Measurements from ENCODE around the gene SRI.
"Not testable (repeated sequence)": the region's sequence is repeated elsewhere in the genome, so short reads cannot be mapped to it uniquely, and the experiment has no call there.

Gene SRI

GRCh38 chr7:88219781-88220747, at the start of gene SRI:
Gene SRI, minus strand, starts transcription at chr7:88220038. Its CDS starts 12 bp downstream, at chr7:88220026.
- DNase-seq (ENCODE audit: low read depth in 2 of 2), result peak; percentile 78 to 79

GRCh38 chr7:88269586-88269985, 49.7 kb upstream of the SRI start:
- no peak for DNase-seq (ENCODE audit: low read depth in 2 of 2)

- DNase-seq (ENCODE audit: low read depth in 2 of 2), result no peak
These were observed 49.0 kb upstream of the SRI start for GRCh38 chr7:88268858-88269257.

GRCh38 chr7:88268051-88268450, 48.2 kb upstream of the SRI start:
- DNase-seq (ENCODE audit: low read depth in 2 of 2), result no peak

GRCh38 chr7:88267421-88267820, 47.6 kb upstream of the SRI start:
- no peak for DNase-seq (ENCODE audit: low read depth in 2 of 2)

GRCh38 chr7:88264987-88265386, 45.1 kb upstream of the SRI start:
- not testable (repeated sequence) for DNase-seq (ENCODE audit: low read depth in 2 of 2)

- DNase-seq (ENCODE audit: low read depth in 2 of 2), result no peak
These were observed 42.7 kb upstream of the SRI start for GRCh38 chr7:88262562-88262961.

GRCh38 chr7:88260719-88261118, 40.9 kb upstream of the SRI start:
- no peak for DNase-seq (ENCODE audit: low read depth in 2 of 2)

GRCh38 chr7:88259656-88260380, 40.0 kb upstream of the SRI start:
- no peak for DNase-seq (ENCODE audit: low read depth in 2 of 2)

GRCh38 chr7:88258296-88258695, 38.5 kb upstream of the SRI start:
- DNase-seq (ENCODE audit: low read depth in 2 of 2), result not testable (repeated sequence)

GRCh38 chr7:88256906-88257305, 37.1 kb upstream of the SRI start:
- no peak for DNase-seq (ENCODE audit: low read depth in 2 of 2)

- no peak for DNase-seq (ENCODE audit: low read depth in 2 of 2)
These were observed 35.0 kb upstream of the SRI start for GRCh38 chr7:88254721-88255424.

- no peak for DNase-seq (ENCODE audit: low read depth in 2 of 2)
These were observed 33.8 kb upstream of the SRI start for GRCh38 chr7:88253640-88254039.

GRCh38 chr7:88244258-88244657, 24.4 kb upstream of the SRI start:
- no peak for DNase-seq (ENCODE audit: low read depth in 2 of 2)

- DNase-seq (ENCODE audit: low read depth in 2 of 2), result no peak
These were observed 23.6 kb upstream of the SRI start for GRCh38 chr7:88243345-88243909.

- DNase-seq (ENCODE audit: low read depth in 2 of 2), result no peak
These were observed 20.0 kb upstream of the SRI start for GRCh38 chr7:88239852-88240251.

- DNase-seq (ENCODE audit: low read depth in 2 of 2), result no peak
These were observed 14.0 kb upstream of the SRI start for GRCh38 chr7:88233828-88234227.

- no peak for DNase-seq (ENCODE audit: low read depth in 2 of 2)
These were observed 10.8 kb upstream of the SRI start for GRCh38 chr7:88230646-88231045.

GRCh38 chr7:88229302-88229995, 9.6 kb upstream of the SRI start:
- no peak for DNase-seq (ENCODE audit: low read depth in 2 of 2)

- no peak for DNase-seq (ENCODE audit: low read depth in 2 of 2)
These were observed 7.2 kb upstream of the SRI start for GRCh38 chr7:88226886-88227516.

GRCh38 chr7:88226201-88226600, 6.4 kb upstream of the SRI start:
- no peak for DNase-seq (ENCODE audit: low read depth in 2 of 2)

All from stimulated activated CD4-positive, alpha-beta T cell treated with anti-CD3 and anti-CD28 coated beads, Interleukin-12 subunit alpha, Interleukin-12 subunit beta, amount 100 ng/mL, for 24 hours (primary cell).